GM10248 (cell line): ENCODE data around the gene TYR.
"Not testable (repeated sequence)": the region's sequence is repeated elsewhere in the genome, so short reads cannot be mapped to it uniquely, and the experiment has no call there.

Experiments
- CTCF ChIA-PET: fragments of 300-600 bp; sonication (Branson Sonifier 250); formaldehyde crosslinking; extraction: SDS; loops from one replicate; lab custom pipeline; 2021; ENCODE audit warnings: antibody characterized with exemption; lab: Yijun Ruan, JAX
- POLR2A ChIA-PET: fragments of 350-650 bp; sonication (Branson Sonifier 250); formaldehyde crosslinking; extraction: SDS; loops from one replicate; lab custom pipeline; 2020; ENCODE audit warnings: antibody characterized with exemption; lab: Yijun Ruan, JAX
- DNase-seq: peaks from one replicate; pipeline ENCODE4 v3.0.0; 2012; ENCODE audit errors: extremely low spot score
- CTCF ChIP-seq: IDR thresholded peaks from 2 replicates; pipeline ENCODE4 v1.5.1; 2012; ENCODE audit warnings: mild to moderate bottlenecking, low read depth; ENCODE audit errors: extremely low read depth, missing control alignments, control extremely low read depth

TYR gene

GRCh38 chr11:89235976-89236375, 58.3 kb downstream of the TYR start:
- ChIA-PET CTCF (no interaction called here), POLR2A (no interaction called here)
- TF ChIP-seq CTCF = no peak
- no peak for DNase-seq

- POLR2A ChIA-PET, CTCF ChIA-PET, DNase-seq: not testable (repeated sequence)
These were observed 69.3 kb downstream of the TYR start for GRCh38 chr11:89247007-89247406.

- DNase-seq = no peak
- TF ChIP-seq CTCF = no peak
- ChIA-PET POLR2A (no interaction called here), CTCF (no interaction called here)
These were observed 71.5 kb downstream of the TYR start for GRCh38 chr11:89249196-89249595.

GRCh38 chr11:89261483-89261882, 83.8 kb downstream of the TYR start:
- POLR2A ChIA-PET, DNase-seq, CTCF ChIA-PET: not testable (repeated sequence)

GRCh38 chr11:89267660-89268302, 90.1 kb downstream of the TYR start:
- ChIA-PET POLR2A (no interaction called here), CTCF (no interaction called here)
- no peak for TF ChIP-seq CTCF
- no peak for DNase-seq

- CTCF ChIA-PET, POLR2A ChIA-PET, DNase-seq: not testable (repeated sequence)
These were observed 94.9 kb downstream of the TYR start for GRCh38 chr11:89272540-89273088.

- CTCF ChIA-PET, POLR2A ChIA-PET: not testable (repeated sequence)
These were observed 95.5 kb downstream of the TYR start for GRCh38 chr11:89273220-89273619.

GRCh38 chr11:89275966-89276365, 98.3 kb downstream of the TYR start:
- CTCF ChIA-PET = no interaction called here
- POLR2A ChIA-PET = no interaction called here
- TF ChIP-seq CTCF = no peak
- no peak for DNase-seq

More at GRCh38 chr11:89273220-89273619, 95.5 kb downstream of the TYR start:
- not testable (repeated sequence) for DNase-seq

GRCh38 chr11:89279176-89279575, 101.5 kb downstream of the TYR start:
- ChIA-PET CTCF (no interaction called here), POLR2A (no interaction called here)
- no peak for TF ChIP-seq CTCF
- no peak for DNase-seq

- DNase-seq, POLR2A ChIA-PET, CTCF ChIA-PET: not testable (repeated sequence)
These were observed 103.5 kb downstream of the TYR start for GRCh38 chr11:89281032-89281677.

- DNase-seq, POLR2A ChIA-PET, CTCF ChIA-PET: not testable (repeated sequence)
These were observed 108.9 kb downstream of the TYR start for GRCh38 chr11:89286601-89287000.

- POLR2A ChIA-PET, DNase-seq, CTCF ChIA-PET: not testable (repeated sequence)
These were observed 110.3 kb downstream of the TYR start for GRCh38 chr11:89288004-89288403.
